Activated CD8-positive, alpha-beta memory T cell treated with anti-CD3 and anti-CD28 coated beads, Interleukin-2, amount 10 ng/mL, durations not matched to agents 7 days and 5 days (primary cell): ENCODE results near the gene CORO2A. TPM values are rescaled to one million over a fixed set of nuclear protein-coding genes. Genes with fewer than 3 reads are reported as not detected.

Experiments
- ATAC-seq: fragments of 150-1000 bp; cut with Tn5 transposase; one replicate; pipeline ENCODE4 v1.10.0; 2021; ENCODE audit warnings: moderate library complexity
- CTCF ChIA-PET: fragments of 350-600 bp; sonication (Branson Sonifier 250); formaldehyde crosslinking; loops from one replicate; lab custom pipeline; 2021; ENCODE audit warnings: antibody characterized with exemption; lab: Charles Lee
- DNase-seq: peaks from one replicate; pipeline ENCODE4 v3.0.0-alpha.2; 2020
- H3K27ac Mint-ChIP-seq: one replicate; pipeline ENCODE4 v1.8.0; 2021; ENCODE audit warnings: mild to moderate bottlenecking, mixed read lengths
- H3K27me3 Mint-ChIP-seq: one replicate; pipeline ENCODE4 v1.8.0; 2021; ENCODE audit warnings: mixed read lengths
- H3K36me3 Mint-ChIP-seq: one replicate; pipeline ENCODE4 v1.8.0; 2021; ENCODE audit warnings: mild to moderate bottlenecking, mixed read lengths
- H3K4me1 Mint-ChIP-seq: one replicate; pipeline ENCODE4 v1.8.0; 2021; ENCODE audit warnings: mixed read lengths
- H3K4me3 Mint-ChIP-seq: one replicate; pipeline ENCODE4 v1.8.0; 2021; ENCODE audit warnings: mild to moderate bottlenecking, moderate library complexity, mixed read lengths
- H3K9me3 Mint-ChIP-seq: one replicate; pipeline ENCODE4 v1.8.0; 2022; ENCODE audit warnings: low read depth, mixed read lengths
- total RNA-seq, 2 experiments: library from RNA; stranded (reverse); gene quantifications; one replicate each; pipeline ENCODE4 v1.2.3, GENCODE V29; 2021

The CORO2A gene
- total RNA-seq, 2 experiments from 2014 or later, result 6.2 to 11.5 TPM

- Mint-ChIP-seq H3K36me3 (no peaks in the 10 kb centered on the region), H3K4me1 (no peaks in the 10 kb centered on the region), H3K9me3 (no peaks in the 10 kb centered on the region)
These were observed 36.6 kb upstream of the CORO2A start for GRCh38 chr9:98229090-98229395.

GRCh38 chr9:98228392-98229089 is 36.1 kb upstream of the CORO2A start:
- no peaks in the 10 kb centered on the region for H3K4me1 Mint-ChIP-seq
- H3K9me3 Mint-ChIP-seq, result no peaks in the 10 kb centered on the region
- no peak for DNase-seq
- CTCF ChIA-PET, result interaction anchor here (0.5 to 1.5 kb wide), 3 partner anchors 27 to 110 kb away, joined by 3 read pairs; partner anchors contain the start of genes TBC1D2 and TRIM14
- H3K27ac Mint-ChIP-seq, result no peak overlapping the region
- H3K27me3 Mint-ChIP-seq, result no peaks in the 10 kb centered on the region
- ATAC-seq, result no peak
- no peak overlapping the region for H3K4me3 Mint-ChIP-seq
- no peaks in the 10 kb centered on the region for H3K36me3 Mint-ChIP-seq

More at GRCh38 chr9:98229090-98229395, 36.6 kb upstream of the CORO2A start:
- CTCF ChIA-PET, result interaction anchor here (1.5 kb wide), 1 partner anchor 111 kb away, joined by 3 read pairs; the partner anchor contains the start of gene TRIM14
- H3K27ac Mint-ChIP-seq, result no peak overlapping the region
- DNase-seq (no peak), ATAC-seq (no peak)
- H3K27me3 Mint-ChIP-seq, result no peaks in the 10 kb centered on the region
- H3K4me3 Mint-ChIP-seq, result no peak overlapping the region

GRCh38 chr9:98227883-98228282 is 35.4 kb upstream of the CORO2A start:
- ATAC-seq (no peak), DNase-seq (no peak)
- Mint-ChIP-seq H3K9me3 (no peaks in the 10 kb centered on the region), H3K27me3 (no peaks in the 10 kb centered on the region), H3K27ac (no peak overlapping the region), H3K36me3 (no peaks in the 10 kb centered on the region), H3K4me3 (no peak overlapping the region), H3K4me1 (peaks cover 4% of the 10 kb centered on the region)
- CTCF ChIA-PET, result interaction anchor here (0.5 to 1.5 kb wide), 2 partner anchors 28 to 61 kb away, joined by 3 read pairs; partner anchors contain the start of gene TBC1D2

- CTCF ChIA-PET, result interaction anchor here (1.5 kb wide), 1 partner anchor 29 kb away, joined by 3 read pairs; the partner anchor contains the start of gene TBC1D2
- Mint-ChIP-seq H3K27me3 (no peaks in the 10 kb centered on the region), H3K27ac (no peak overlapping the region), H3K4me3 (no peak overlapping the region), H3K9me3 (no peaks in the 10 kb centered on the region), H3K4me1 (peaks cover 4% of the 10 kb centered on the region), H3K36me3 (no peaks in the 10 kb centered on the region)
- no peak for DNase-seq
- no peak for ATAC-seq
These were observed 34.5 kb upstream of the CORO2A start for GRCh38 chr9:98226957-98227356.

- Mint-ChIP-seq H3K27ac (no peak overlapping the region), H3K36me3 (no peaks in the 10 kb centered on the region), H3K27me3 (no peaks in the 10 kb centered on the region), H3K4me3 (no peak overlapping the region), H3K9me3 (no peaks in the 10 kb centered on the region), H3K4me1 (peaks cover 4% of the 10 kb centered on the region)
- ATAC-seq (no peak), DNase-seq (no peak)
- CTCF ChIA-PET, result interaction anchor here (1.0 kb wide), 2 partner anchors 8 to 108 kb away, joined by 3 to 4 read pairs; partner anchors contain the start of gene TRIM14
These were observed 34.1 kb upstream of the CORO2A start for GRCh38 chr9:98226516-98226915.

GRCh38 chr9:98225015-98225442 is 32.6 kb upstream of the CORO2A start:
- no peak for DNase-seq
- H3K36me3 Mint-ChIP-seq, result no peaks in the 10 kb centered on the region
- no peaks in the 10 kb centered on the region for H3K27me3 Mint-ChIP-seq
- H3K4me3 Mint-ChIP-seq, result no peak overlapping the region
- CTCF ChIA-PET, result interaction anchor here (1.5 kb wide), 1 partner anchor 9 kb away, joined by 4 read pairs; no protein-coding TSS in a partner anchor
- H3K27ac Mint-ChIP-seq, result no peak overlapping the region
- no peak for ATAC-seq
- peaks cover 4% of the 10 kb centered on the region for H3K4me1 Mint-ChIP-seq
- H3K9me3 Mint-ChIP-seq, result no peaks in the 10 kb centered on the region

- no peak for ATAC-seq
- DNase-seq, result no peak
- Mint-ChIP-seq H3K36me3 (no peaks in the 10 kb centered on the region), H3K9me3 (no peaks in the 10 kb centered on the region), H3K27ac (no peak overlapping the region), H3K27me3 (no peaks in the 10 kb centered on the region), H3K4me3 (no peak overlapping the region), H3K4me1 (peaks cover 4% of the 10 kb centered on the region)
- CTCF ChIA-PET, result no interaction called here
These were observed 30.7 kb upstream of the CORO2A start for GRCh38 chr9:98222885-98223691.

- no peak overlapping the region for H3K27ac Mint-ChIP-seq
- H3K4me1 Mint-ChIP-seq, result peaks cover 4% of the 10 kb centered on the region
- CTCF ChIA-PET, result interaction anchor here (1.1 kb wide), 1 partner anchor 9 kb away, joined by 3 read pairs; no protein-coding TSS in a partner anchor
- H3K27me3 Mint-ChIP-seq, result no peaks in the 10 kb centered on the region
- no peaks in the 10 kb centered on the region for H3K36me3 Mint-ChIP-seq
- no peaks in the 10 kb centered on the region for H3K9me3 Mint-ChIP-seq
- no peak overlapping the region for H3K4me3 Mint-ChIP-seq
- no peak for DNase-seq
- no peak for ATAC-seq
These were observed 28.5 kb upstream of the CORO2A start for GRCh38 chr9:98220911-98221310.

- H3K4me3 Mint-ChIP-seq, result no peak overlapping the region
- H3K36me3 Mint-ChIP-seq, result no peaks in the 10 kb centered on the region
- H3K27me3 Mint-ChIP-seq, result no peaks in the 10 kb centered on the region
- peaks cover 4% of the 10 kb centered on the region for H3K4me1 Mint-ChIP-seq
- CTCF ChIA-PET, result no interaction called here
- DNase-seq, result no peak
- ATAC-seq, result no peak
- H3K27ac Mint-ChIP-seq, result no peak overlapping the region
- no peaks in the 10 kb centered on the region for H3K9me3 Mint-ChIP-seq
These were observed 27.4 kb upstream of the CORO2A start for GRCh38 chr9:98219794-98220370.

- no peaks in the 10 kb centered on the region for H3K36me3 Mint-ChIP-seq
- no peak for ATAC-seq
- no peak for DNase-seq
- no peak overlapping the region for H3K27ac Mint-ChIP-seq
- H3K27me3 Mint-ChIP-seq, result no peaks in the 10 kb centered on the region
- CTCF ChIA-PET, result no interaction called here
- H3K9me3 Mint-ChIP-seq, result no peaks in the 10 kb centered on the region
- peaks cover 4% of the 10 kb centered on the region for H3K4me1 Mint-ChIP-seq
- H3K4me3 Mint-ChIP-seq, result no peak overlapping the region
These were observed 26.9 kb upstream of the CORO2A start for GRCh38 chr9:98219364-98219716.

- Mint-ChIP-seq H3K27ac (no peak overlapping the region), H3K36me3 (no peaks in the 10 kb centered on the region), H3K4me3 (no peak overlapping the region), H3K9me3 (no peaks in the 10 kb centered on the region), H3K4me1 (peaks cover 6% of the 10 kb centered on the region), H3K27me3 (no peaks in the 10 kb centered on the region)
- no peak for ATAC-seq
- CTCF ChIA-PET, result no interaction called here
- DNase-seq, result no peak
These were observed 26.3 kb upstream of the CORO2A start for GRCh38 chr9:98218562-98219363.

- no peaks in the 10 kb centered on the region for H3K27me3 Mint-ChIP-seq
- H3K36me3 Mint-ChIP-seq, result no peaks in the 10 kb centered on the region
- DNase-seq (no peak), ATAC-seq (no peak)
- CTCF ChIA-PET, result interaction anchor here (0.8 kb wide), 1 partner anchor 12 kb away, joined by 3 read pairs; no protein-coding TSS in a partner anchor
- peaks cover 13% of the 10 kb centered on the region for H3K4me1 Mint-ChIP-seq
- no peak overlapping the region for H3K4me3 Mint-ChIP-seq
- H3K27ac Mint-ChIP-seq, result no peak overlapping the region
- H3K9me3 Mint-ChIP-seq, result no peaks in the 10 kb centered on the region
These were observed 24.8 kb upstream of the CORO2A start for GRCh38 chr9:98217255-98217654.

- Mint-ChIP-seq H3K9me3 (no peaks in the 10 kb centered on the region), H3K36me3 (no peaks in the 10 kb centered on the region), H3K4me1 (peaks cover 13% of the 10 kb centered on the region), H3K4me3 (no peak overlapping the region), H3K27ac (no peak overlapping the region), H3K27me3 (no peaks in the 10 kb centered on the region)
- CTCF ChIA-PET, result no interaction called here
- ATAC-seq (no peak), DNase-seq (no peak)
These were observed 24.0 kb upstream of the CORO2A start for GRCh38 chr9:98216391-98216790.
